Activated CD8-positive, alpha-beta memory T cell treated with anti-CD3 and anti-CD28 coated beads for 36 hours (primary cell): ENCODE results near the gene LONRF3. TPM values are rescaled to one million over a fixed set of nuclear protein-coding genes. Genes with fewer than 3 reads are reported as not detected.
"Not testable (repeated sequence)": the region's sequence is repeated elsewhere in the genome, so short reads cannot be mapped to it uniquely, and the experiment has no call there.

Experiments used
- CTCF ChIA-PET: fragments of 350-600 bp; sonication (Branson Sonifier 250); formaldehyde crosslinking; loops from one replicate; lab custom pipeline; 2021; ENCODE audit warnings: antibody characterized with exemption; lab: Charles Lee
- POLR2A ChIA-PET: fragments of 350-600 bp; sonication (Branson Sonifier 250); formaldehyde crosslinking; loops from one replicate; lab custom pipeline; 2021; ENCODE audit warnings: antibody characterized with exemption; lab: Charles Lee
- total RNA-seq, 2 experiments: library from RNA; stranded (reverse); gene quantifications; one replicate each; pipeline ENCODE4 v1.2.3, GENCODE V29; 2021

Gene LONRF3
- total RNA-seq, 2 experiments from 2014 or later: 2.3 to 2.4 TPM

GRCh38 chrX:118978451-118978850 is 4.0 kb downstream of the LONRF3 start:
- CTCF ChIA-PET: no interaction called here
- POLR2A ChIA-PET: no interaction called here

GRCh38 chrX:118980761-118981160 is 6.3 kb downstream of the LONRF3 start:
- CTCF ChIA-PET: no interaction called here
- POLR2A ChIA-PET: no interaction called here

GRCh38 chrX:118983513-118983912 is 9.1 kb downstream of the LONRF3 start:
- ChIA-PET CTCF (no interaction called here), POLR2A (no interaction called here)

GRCh38 chrX:118988911-118989310 is 14.5 kb downstream of the LONRF3 start:
- POLR2A ChIA-PET: no interaction called here
- CTCF ChIA-PET: no interaction called here

GRCh38 chrX:118989886-118990285 is 15.5 kb downstream of the LONRF3 start:
- ChIA-PET CTCF (no interaction called here), POLR2A (no interaction called here)

GRCh38 chrX:118990512-118991227 is 16.3 kb downstream of the LONRF3 start:
- POLR2A ChIA-PET: interaction anchor here (0.7 kb wide), 1 partner anchor 9 kb away, joined by 3 read pairs; no protein-coding TSS in a partner anchor
- CTCF ChIA-PET: no interaction called here

GRCh38 chrX:118992441-118993121 is 18.2 kb downstream of the LONRF3 start:
- POLR2A ChIA-PET, CTCF ChIA-PET: not testable (repeated sequence)

GRCh38 chrX:119003462-119003861 is 29.0 kb downstream of the LONRF3 start:
- ChIA-PET CTCF (no interaction called here), POLR2A (no interaction called here)

- ChIA-PET CTCF (interaction anchor here (1.6 kb wide), 1 partner anchor 166 kb away, joined by 5 read pairs; no protein-coding TSS in a partner anchor), POLR2A (no interaction called here)
Measured at GRCh38 chrX:119004920-119005524, 30.6 kb downstream of the LONRF3 start.

- ChIA-PET CTCF (interaction anchor here (0.6 to 1.0 kb wide), 2 partner anchors 12 to 163 kb away, joined by 3 to 6 read pairs; no protein-coding TSS in a partner anchor), POLR2A (no interaction called here)
Measured at GRCh38 chrX:119007189-119007770, 32.9 kb downstream of the LONRF3 start.

GRCh38 chrX:119008110-119008744 is 33.8 kb downstream of the LONRF3 start:
- CTCF ChIA-PET: no interaction called here
- POLR2A ChIA-PET: no interaction called here

GRCh38 chrX:119009071-119009470 is 34.7 kb downstream of the LONRF3 start:
- ChIA-PET CTCF (no interaction called here), POLR2A (no interaction called here)

- ChIA-PET POLR2A (no interaction called here), CTCF (no interaction called here)
Measured at GRCh38 chrX:119010491-119010890, 36.1 kb downstream of the LONRF3 start.

GRCh38 chrX:119013164-119013563 is 38.7 kb downstream of the LONRF3 start:
- POLR2A ChIA-PET: no interaction called here
- CTCF ChIA-PET: no interaction called here

GRCh38 chrX:119015407-119016237 is 41.2 kb downstream of the LONRF3 start:
- CTCF ChIA-PET: no interaction called here
- POLR2A ChIA-PET: no interaction called here

GRCh38 chrX:119017077-119017476 is 42.7 kb downstream of the LONRF3 start:
- ChIA-PET CTCF (no interaction called here), POLR2A (no interaction called here)

- POLR2A ChIA-PET: no interaction called here
Measured at GRCh38 chrX:119025900-119026299, 51.5 kb downstream of the LONRF3 start.

GRCh38 chrX:119026344-119026743 is 51.9 kb downstream of the LONRF3 start:
- CTCF ChIA-PET, POLR2A ChIA-PET: not testable (repeated sequence)

More at GRCh38 chrX:119025900-119026299, 51.5 kb downstream of the LONRF3 start:
- CTCF ChIA-PET: no interaction called here
